Prostate gland (tissue), 2 donors: ENCODE results near the gene ZC3H18. TPM values are rescaled to one million over a fixed set of nuclear protein-coding genes. Genes with fewer than 3 reads are reported as not detected.

Experiments
- DNase-seq: peaks from one replicate; pipeline ENCODE4 v3.0.0-alpha.2; 2019; ENCODE audit warnings: low spot score
- H3K27ac ChIP-seq, 2 donors: fragments of 200-600 bp; sonication (generic); 2 replicates each; pipeline ENCODE4 v1.5.1; 2017 to 2019
- H3K27me3 ChIP-seq: fragments of 200-600 bp; sonication (generic); replicated peaks from 2 replicates; pipeline ENCODE4 v1.5.1; 2019; ENCODE audit not compliant: insufficient read depth
- H3K36me3 ChIP-seq, 2 donors: fragments of 200-600 bp; sonication (generic); 1 replicate in 1 of 2; 2 replicates in 1 of 2; pipeline versions ENCODE4 v1.5.1 to v1.8.1; 2017 to 2019
- H3K4me1 ChIP-seq: fragments of 200-600 bp; sonication (generic); replicated peaks from 2 replicates; pipeline ENCODE4 v1.5.1; 2019
- H3K4me3 ChIP-seq, 2 donors: fragments of 200-600 bp; sonication (generic); 2 replicates each; pipeline ENCODE4 v1.5.1; 2017 to 2019
- H3K9me3 ChIP-seq: fragments of 200-600 bp; sonication (generic); 2 replicates; pipeline ENCODE4 v1.5.1; 2017
- POLR2A ChIP-seq: fragments of 450-650 bp; IDR thresholded peaks from one replicate; pipeline ENCODE4 v1.6.1; 2016; ENCODE audit warnings: antibody characterized with exemption, mild to moderate bottlenecking
- POLR2AphosphoS5 ChIP-seq: sonication (generic); formaldehyde crosslinking; IDR thresholded peaks from one replicate; pipeline ENCODE4 v1.6.1; 2017; ENCODE audit warnings: antibody characterized with exemption
- WGBS: methylation state at CpG from one replicate; pipeline ENCODE4 v1.1.5; 2018; 5-methylcytosine and 5-hydroxymethylcytosine counted together
- intact Hi-C: fragments of 100-400 bp; cut with DNase I; formaldehyde crosslinking; loops from one replicate; pipeline ENCODE4 v1.14.2; 2022
- total RNA-seq, 2 donors: library from RNA; depleted of rRNA; stranded (reverse); fragments of >200 nt; gene quantifications; one replicate each; pipeline ENCODE4 v1.1.0, GENCODE V29; 2016
- TF ChIP-seq, protein P1 (sequence below), 4 experiments: fragments of 200-600 bp in 2 of 4; fragments of 450-650 bp in 2 of 4; sonication (generic) in 2 of 4; IDR thresholded peaks; 1 replicate in 3 of 4; 2 replicates in 1 of 4; pipeline ENCODE4 v1.5.1; 2016 to 2019; ENCODE audit warnings: antibody characterized with exemption in 4 of 4, mild to moderate bottlenecking in 2 of 4, moderate library complexity in 2 of 4

The ZC3H18 gene
- total RNA-seq, 2 donors from 2014 or later = 26.7 to 50.7 TPM

DNA sequence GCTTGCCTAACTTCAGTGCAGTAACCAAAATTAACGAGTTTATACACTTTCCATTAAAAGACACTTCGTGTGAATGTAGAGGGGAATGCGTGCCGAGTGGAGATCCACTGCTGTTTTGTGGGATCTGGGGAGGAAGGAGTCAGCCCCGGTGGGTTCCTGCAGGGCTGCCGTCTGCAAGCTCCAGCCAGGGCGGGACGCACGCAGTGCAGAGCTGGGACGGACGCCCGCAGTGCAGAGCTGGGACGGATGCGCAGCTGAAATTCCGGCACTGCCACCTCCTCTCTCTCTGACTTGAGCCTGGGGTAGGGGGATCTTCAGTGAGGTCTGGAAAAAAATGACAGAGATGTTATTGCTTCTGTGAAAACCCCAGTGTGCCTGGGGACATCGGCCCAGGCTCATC is 16.5 kb upstream of the ZC3H18 start:
- Histone ChIP-seq H3K4me3 (no peak overlapping the region), H3K4me1 (no peaks in the 10 kb centered on the region), H3K27me3 (no peaks in the 10 kb centered on the region), H3K9me3 (no peaks in the 10 kb centered on the region), H3K36me3 (no peaks in the 10 kb centered on the region), H3K27ac (no peak overlapping the region)
- no peak for DNase-seq
- intact Hi-C loops = no loop called here
- TF ChIP-seq POLR2AphosphoS5 (no peak), POLR2A (no peak)
- TF ChIP-seq, protein P1, sequence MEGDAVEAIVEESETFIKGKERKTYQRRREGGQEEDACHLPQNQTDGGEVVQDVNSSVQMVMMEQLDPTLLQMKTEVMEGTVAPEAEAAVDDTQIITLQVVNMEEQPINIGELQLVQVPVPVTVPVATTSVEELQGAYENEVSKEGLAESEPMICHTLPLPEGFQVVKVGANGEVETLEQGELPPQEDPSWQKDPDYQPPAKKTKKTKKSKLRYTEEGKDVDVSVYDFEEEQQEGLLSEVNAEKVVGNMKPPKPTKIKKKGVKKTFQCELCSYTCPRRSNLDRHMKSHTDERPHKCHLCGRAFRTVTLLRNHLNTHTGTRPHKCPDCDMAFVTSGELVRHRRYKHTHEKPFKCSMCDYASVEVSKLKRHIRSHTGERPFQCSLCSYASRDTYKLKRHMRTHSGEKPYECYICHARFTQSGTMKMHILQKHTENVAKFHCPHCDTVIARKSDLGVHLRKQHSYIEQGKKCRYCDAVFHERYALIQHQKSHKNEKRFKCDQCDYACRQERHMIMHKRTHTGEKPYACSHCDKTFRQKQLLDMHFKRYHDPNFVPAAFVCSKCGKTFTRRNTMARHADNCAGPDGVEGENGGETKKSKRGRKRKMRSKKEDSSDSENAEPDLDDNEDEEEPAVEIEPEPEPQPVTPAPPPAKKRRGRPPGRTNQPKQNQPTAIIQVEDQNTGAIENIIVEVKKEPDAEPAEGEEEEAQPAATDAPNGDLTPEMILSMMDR (IDR thresholded peaks at IDR 0.05) = no peak
- 57% methylated on average over 16 of the region's 16 CpGs for WGBS

- 72% methylated on average over 15 of the region's 15 CpGs for WGBS
- DNase-seq = no peak
- no peak overlapping the region for H3K4me3 ChIP-seq
- intact Hi-C loops = no loop called here
- TF ChIP-seq POLR2A (no peak), POLR2AphosphoS5 (no peak)
- TF ChIP-seq, protein P1 (IDR thresholded peaks at IDR 0.05) = no peak
- no peaks in the 10 kb centered on the region for H3K9me3 ChIP-seq
- H3K4me1 ChIP-seq = no peaks in the 10 kb centered on the region
- H3K27me3 ChIP-seq = no peaks in the 10 kb centered on the region
- H3K36me3 ChIP-seq = no peaks in the 10 kb centered on the region
- H3K27ac ChIP-seq = no peak overlapping the region
Observed at GRCh38 chr16:88554711-88555264, 15.4 kb upstream of the ZC3H18 start.

- H3K27ac ChIP-seq = no peak overlapping the region
- no peak overlapping the region for H3K4me3 ChIP-seq
- no peaks in the 10 kb centered on the region for H3K4me1 ChIP-seq
- no peaks in the 10 kb centered on the region for H3K9me3 ChIP-seq
- intact Hi-C loops = no loop called here
- 81% methylated on average over 15 of the region's 15 CpGs for WGBS
- TF ChIP-seq, protein P1 (IDR thresholded peaks at IDR 0.05) = no peak
- TF ChIP-seq POLR2AphosphoS5 (no peak), POLR2A (no peak)
- no peak for DNase-seq
- no peaks in the 10 kb centered on the region for H3K27me3 ChIP-seq
- H3K36me3 ChIP-seq = no peaks in the 10 kb centered on the region
Observed at GRCh38 chr16:88556294-88556988, 13.8 kb upstream of the ZC3H18 start.

- Histone ChIP-seq H3K27me3 (no peaks in the 10 kb centered on the region), H3K4me3 (no peak overlapping the region), H3K4me1 (no peaks in the 10 kb centered on the region), H3K36me3 (no peaks in the 10 kb centered on the region), H3K27ac (no peak overlapping the region), H3K9me3 (no peaks in the 10 kb centered on the region)
- no peak for TF ChIP-seq POLR2AphosphoS5
- TF ChIP-seq POLR2A = no peak
- TF ChIP-seq, protein P1 (IDR thresholded peaks at IDR 0.05) = peak in 2 of 4 experiments; percentile 35 to 44
- intact Hi-C loops = no loop called here
- peak; percentile 23 for DNase-seq
- WGBS = 46% methylated on average over 29 of the region's 45 CpGs
Observed at GRCh38 chr16:88558457-88559442, 11.5 kb upstream of the ZC3H18 start.
